Measurements from ENCODE around the gene ADAMTSL1.

ADAMTSL1 gene

DNA sequence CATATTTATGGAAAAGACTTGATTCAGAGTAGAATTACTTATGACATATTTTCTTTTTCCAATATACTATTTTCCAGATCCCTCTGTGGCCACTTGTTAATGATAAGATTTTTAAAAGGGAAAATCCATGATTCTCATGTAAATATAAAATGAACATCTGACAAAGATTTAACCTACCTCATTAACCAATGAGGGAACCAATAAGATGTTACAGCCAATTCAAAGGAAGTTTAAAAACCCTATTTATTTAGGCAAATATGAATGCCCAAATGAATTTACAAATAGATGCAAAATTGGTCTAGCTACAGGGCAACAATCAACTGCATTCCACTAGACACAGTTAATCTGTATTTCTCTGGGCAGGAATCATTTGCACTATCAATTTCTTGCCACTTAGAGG is 226.8 kb downstream of the ADAMTSL1 start:
- no peak for DNase-seq (ENCODE audit: low read depth in 2 of 2)

DNA sequence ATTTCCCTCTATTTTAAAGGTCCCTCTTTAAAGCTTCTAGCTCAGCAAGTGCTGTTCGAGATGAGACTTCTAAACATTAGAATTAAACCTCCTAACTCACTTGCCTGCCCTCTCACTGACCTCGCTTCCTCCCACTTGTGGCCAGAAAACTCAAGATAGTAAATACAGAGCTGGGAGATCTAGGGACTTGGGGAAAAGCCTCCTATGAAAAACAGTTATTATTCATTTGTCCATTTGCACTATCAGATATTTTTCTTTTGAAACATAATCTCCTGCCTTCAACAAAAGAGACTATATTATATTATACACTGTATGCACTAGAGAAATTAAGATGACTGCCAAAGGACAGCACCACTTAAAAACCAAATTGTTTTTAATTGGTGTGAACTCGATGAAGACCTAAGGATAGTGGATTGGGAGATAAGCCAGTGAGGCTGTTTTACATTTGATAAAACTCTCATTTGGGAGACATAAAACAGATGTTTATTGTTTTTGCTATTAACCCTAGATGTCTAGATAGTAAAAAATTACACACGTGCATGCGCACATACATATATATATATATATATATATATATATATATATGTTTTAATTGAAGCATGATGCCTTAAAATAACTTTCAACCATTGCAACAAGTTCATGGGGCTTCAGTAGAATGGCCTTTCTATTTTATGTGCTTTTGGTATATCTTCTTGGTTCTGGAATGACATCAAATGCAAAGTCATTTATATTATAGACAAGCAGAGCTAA is 229.4 kb downstream of the ADAMTSL1 start:
- no peak for DNase-seq (ENCODE audit: low read depth in 2 of 2)

DNA sequence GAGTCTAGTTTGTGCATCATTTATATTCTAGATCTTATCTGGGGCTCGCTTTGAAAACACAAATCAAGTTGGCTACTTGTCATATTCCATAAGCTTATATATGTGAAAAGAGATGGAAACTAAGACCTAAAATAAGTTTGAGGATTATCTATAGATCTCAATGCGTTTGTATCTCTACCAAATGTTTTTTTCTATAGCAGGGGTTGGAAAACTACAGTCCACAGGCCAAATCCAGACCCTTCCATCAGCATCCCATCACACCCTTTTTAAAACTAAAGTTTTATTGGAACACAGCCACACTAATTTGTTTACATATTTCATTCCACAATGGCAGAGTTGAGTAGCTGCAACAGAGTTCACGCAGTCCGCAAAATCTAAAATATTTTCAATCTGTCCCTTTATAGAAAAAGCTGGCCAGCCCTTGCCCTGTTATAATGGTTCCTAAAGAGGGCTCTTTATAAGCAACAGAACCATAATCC is 230.0 kb downstream of the ADAMTSL1 start:
- no peak for DNase-seq (ENCODE audit: low read depth in 2 of 2)

- no peak for DNase-seq (ENCODE audit: low read depth in 2 of 2)
Measured at GRCh38 chr9:18705796-18706392, 231.9 kb downstream of the ADAMTSL1 start.

DNA sequence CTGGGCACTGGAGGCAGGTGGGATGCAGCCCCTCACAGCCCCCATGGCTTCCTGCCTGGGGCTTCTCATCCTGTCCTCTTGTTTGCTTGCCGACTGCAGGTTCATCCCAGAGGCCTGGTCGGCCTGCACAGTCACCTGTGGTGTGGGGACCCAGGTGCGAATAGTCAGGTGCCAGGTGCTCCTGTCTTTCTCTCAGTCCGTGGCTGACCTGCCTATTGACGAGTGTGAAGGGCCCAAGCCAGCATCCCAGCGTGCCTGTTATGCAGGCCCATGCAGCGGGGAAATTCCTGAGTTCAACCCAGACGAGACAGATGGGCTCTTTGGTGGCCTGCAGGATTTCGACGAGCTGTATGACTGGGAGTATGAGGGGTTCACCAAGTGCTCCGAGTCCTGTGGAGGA is 232.7 kb downstream of the ADAMTSL1 start:
- DNase-seq (ENCODE audit: low read depth in 2 of 2): no peak

DNA sequence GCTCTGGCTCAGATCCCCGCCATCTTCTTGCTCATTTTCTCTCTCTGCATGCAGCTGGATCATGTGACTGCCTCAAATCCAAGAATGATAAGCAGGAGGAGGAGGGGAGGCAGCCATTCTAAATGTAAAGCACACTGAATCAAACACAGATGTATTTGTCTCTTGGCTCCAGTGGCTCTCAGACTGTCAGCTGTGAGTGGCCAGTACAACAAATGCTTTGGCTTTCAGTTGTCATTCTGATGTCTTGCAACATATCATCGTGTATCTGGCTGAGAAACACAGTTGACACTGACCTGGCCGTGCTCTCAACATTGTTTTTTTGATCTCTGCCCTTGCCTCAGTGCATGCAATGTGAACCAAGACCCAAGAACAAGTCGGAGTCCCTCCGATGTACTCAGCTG is 233.1 kb downstream of the ADAMTSL1 start:
- no peak for DNase-seq (ENCODE audit: low read depth in 2 of 2)

DNA sequence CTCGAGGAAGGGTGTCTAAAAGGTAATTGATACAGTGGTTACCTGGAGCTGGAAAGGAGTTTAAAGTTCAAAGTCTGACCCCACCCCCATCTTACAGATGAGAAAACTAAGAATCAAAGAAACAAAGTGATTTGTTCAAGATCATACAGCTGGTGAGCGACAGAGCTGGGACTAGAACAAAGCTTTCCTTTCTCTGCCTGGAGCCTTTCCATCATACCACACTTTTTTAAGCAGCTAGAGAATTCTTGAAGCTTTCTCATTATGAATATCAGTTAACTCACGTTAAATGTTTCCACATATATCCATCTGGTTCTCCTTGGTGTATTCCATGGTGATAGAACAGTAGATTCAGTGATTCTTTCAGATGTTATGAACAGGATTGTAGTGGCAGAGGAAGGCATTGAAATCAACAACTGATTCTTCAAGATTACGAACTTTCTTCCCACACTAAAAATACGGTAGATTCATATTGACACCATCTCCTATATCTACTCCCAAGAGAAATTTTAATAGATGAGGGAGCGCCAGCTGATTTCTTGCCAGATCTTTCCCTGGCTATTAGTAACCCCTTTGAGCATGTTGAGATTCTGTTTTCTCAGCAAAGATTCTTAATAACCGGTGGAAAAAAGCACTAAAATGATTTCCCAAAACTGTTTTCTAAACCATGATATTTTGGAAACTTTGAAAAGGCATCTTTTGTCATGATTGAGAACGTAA is 233.7 kb downstream of the ADAMTSL1 start:
- DNase-seq (ENCODE audit: low read depth in 2 of 2): no peak

GRCh38 chr9:18708429-18708828 is 234.5 kb downstream of the ADAMTSL1 start:
- DNase-seq (ENCODE audit: low read depth in 2 of 2): no peak

DNA sequence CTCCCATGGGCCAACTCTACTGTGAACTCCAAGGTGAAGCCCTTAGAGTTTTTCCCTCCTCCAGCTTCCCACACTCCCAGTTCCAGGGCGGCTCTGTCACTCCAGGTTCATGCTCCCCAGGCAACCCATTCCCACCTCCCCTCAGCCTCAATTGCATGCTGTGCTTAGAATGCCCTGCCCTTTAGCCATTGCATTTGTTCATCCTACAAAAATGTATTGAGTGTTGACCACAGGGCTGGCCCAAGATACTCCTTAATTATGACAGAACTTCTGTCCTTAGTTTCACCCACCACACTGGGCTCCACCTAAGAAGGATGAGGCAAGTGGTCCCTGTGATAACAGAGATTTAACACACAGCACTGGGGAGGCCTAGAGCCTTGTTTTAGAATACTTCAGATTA is 236.1 kb downstream of the ADAMTSL1 start:
- no peak for DNase-seq (ENCODE audit: low read depth in 2 of 2)

- DNase-seq (ENCODE audit: low read depth in 2 of 2): no peak
Measured at GRCh38 chr9:18717759-18718158, 243.8 kb downstream of the ADAMTSL1 start.

GRCh38 chr9:18718393-18718792 is 244.4 kb downstream of the ADAMTSL1 start:
- DNase-seq (ENCODE audit: low read depth in 2 of 2): no peak

- DNase-seq (ENCODE audit: low read depth in 2 of 2): no peak
Measured at GRCh38 chr9:18718932-18719331, 245.0 kb downstream of the ADAMTSL1 start.

GRCh38 chr9:18720691-18721090 is 246.7 kb downstream of the ADAMTSL1 start:
- DNase-seq (ENCODE audit: low read depth in 2 of 2): no peak

GRCh38 chr9:18721267-18721994 is 247.5 kb downstream of the ADAMTSL1 start:
- DNase-seq (ENCODE audit: low read depth in 2 of 2): no peak

- DNase-seq (ENCODE audit: low read depth in 2 of 2): no peak
Measured at GRCh38 chr9:18721995-18722310, 248.0 kb downstream of the ADAMTSL1 start.

DNA sequence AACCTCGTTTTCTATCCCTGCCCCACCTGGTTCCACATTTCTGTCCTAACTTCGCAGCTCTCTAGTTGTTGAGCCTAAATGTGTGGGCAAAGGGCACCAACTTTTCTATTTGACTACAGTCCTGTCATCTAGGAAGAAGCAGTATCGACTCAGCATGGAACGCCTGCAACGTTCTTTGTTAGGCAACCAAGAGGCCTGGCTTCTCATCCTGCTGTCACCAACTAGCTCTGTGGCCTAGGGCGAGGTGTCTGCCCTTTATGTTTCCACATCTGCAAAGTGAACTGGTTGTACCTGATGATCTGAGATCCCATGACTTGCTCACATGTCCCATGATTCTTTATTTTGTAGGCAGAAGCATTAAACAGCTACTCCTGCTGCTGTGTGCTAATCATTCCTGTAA is 248.9 kb downstream of the ADAMTSL1 start:
- DNase-seq (ENCODE audit: low read depth in 2 of 2): no peak

DNA sequence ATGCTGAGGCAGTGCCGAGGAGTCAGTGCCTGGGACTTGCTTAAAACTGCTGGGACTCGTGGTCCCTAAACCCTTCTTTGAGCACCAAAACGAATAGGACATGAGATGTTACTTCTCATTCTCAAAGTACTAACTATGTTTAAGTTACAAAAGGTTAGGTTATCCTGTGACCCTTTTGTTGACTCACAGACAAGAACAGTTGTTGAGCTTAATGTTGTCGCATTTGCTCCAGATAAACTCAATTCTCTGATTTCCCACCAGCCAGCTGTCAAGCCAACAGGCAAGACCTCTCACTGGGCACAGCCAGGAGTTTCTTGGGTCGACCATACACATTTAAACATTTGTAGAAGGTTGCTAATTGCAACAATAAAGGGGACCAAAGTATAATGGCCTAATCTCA is 249.4 kb downstream of the ADAMTSL1 start:
- no peak for DNase-seq (ENCODE audit: low read depth in 2 of 2)

GRCh38 chr9:18726546-18726945 is 252.6 kb downstream of the ADAMTSL1 start:
- DNase-seq (ENCODE audit: low read depth in 2 of 2): no peak

DNA sequence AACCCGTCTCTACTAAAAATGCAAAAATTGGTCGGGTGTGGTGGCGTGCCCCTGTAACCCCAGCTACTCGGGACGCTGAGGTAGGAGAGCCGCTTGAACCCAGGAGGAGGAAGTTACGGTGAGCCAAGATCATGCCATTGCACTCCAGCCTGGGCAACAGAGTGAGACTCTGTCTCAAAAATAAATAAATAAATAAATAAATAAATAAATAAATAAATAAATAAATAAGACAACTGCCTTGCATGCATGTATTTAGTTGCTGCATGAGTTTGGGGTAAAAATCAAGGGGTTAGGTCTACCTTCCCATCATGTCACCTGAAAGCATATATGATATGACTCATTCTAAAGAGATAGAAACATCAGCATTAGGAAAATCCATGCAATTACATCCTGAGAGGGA is 254.0 kb downstream of the ADAMTSL1 start:
- DNase-seq (ENCODE audit: low read depth in 2 of 2): no peak

- no peak for DNase-seq (ENCODE audit: low read depth in 2 of 2)
Measured at GRCh38 chr9:18728642-18729041, 254.7 kb downstream of the ADAMTSL1 start.

DNA sequence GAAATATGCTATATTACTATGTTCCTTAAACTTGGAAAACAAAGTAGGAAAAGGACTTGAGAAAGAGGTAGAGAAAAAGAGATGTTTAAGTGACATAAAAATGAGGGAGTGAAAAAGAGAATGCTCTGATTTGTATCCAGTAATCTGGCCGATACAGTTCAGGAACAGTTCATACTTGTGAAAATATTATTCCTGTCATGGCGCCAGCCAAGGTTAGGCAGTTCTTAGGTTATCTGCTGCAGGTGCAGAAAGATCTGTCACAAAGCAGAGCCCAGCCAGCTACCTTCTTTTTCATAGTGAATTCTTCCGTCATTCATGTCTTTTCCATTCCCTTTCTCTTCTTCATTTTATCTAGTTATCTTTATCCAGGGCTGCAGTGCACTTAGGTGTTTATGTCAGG is 256.3 kb downstream of the ADAMTSL1 start:
- no peak for DNase-seq (ENCODE audit: low read depth in 2 of 2)

DNA sequence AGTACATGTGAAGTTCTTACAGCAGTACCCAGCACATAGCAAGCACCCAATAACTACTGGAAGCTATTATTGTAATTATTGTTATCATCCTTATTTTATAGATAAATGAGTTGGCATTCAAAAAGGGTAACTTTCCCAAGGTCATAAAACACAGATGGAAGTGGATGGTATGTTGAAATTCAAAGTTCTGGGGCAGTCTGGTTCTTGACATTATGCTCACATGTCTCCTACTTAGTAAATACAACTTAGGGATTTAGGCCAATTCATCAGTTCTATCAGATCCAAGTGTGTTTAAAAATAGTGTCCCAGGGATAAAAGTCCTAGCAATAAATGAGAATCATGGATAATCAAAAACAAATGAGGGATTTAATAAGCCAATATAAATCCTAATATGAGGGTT is 265.2 kb downstream of the ADAMTSL1 start:
- no peak for DNase-seq (ENCODE audit: low read depth in 2 of 2)
